Kidney epithelial cell (primary cell): Measurements from ENCODE around the gene MCM3AP. TPM values are rescaled to one million over a fixed set of nuclear protein-coding genes. Genes with fewer than 3 reads are reported as not detected.

Experiments used
- DNase-seq: peaks from one replicate; pipeline ENCODE4 v3.0.0-alpha.2; 2010; ENCODE audit warnings: low read depth
- H3K27me3 ChIP-seq: 2 replicates; pipeline ENCODE4 v1.6.0; 2011; ENCODE audit warnings: low read length; ENCODE audit not compliant: control insufficient read depth, insufficient read depth
- H3K36me3 ChIP-seq: 2 replicates; pipeline ENCODE4 v1.5.1; 2011; ENCODE audit warnings: low read length; ENCODE audit not compliant: control insufficient read depth, insufficient read depth
- H3K4me3 ChIP-seq: 2 replicates; pipeline ENCODE4 v1.5.1; 2011; ENCODE audit warnings: low read depth, mild to moderate bottlenecking, control low read depth, low read length
- total RNA-seq: library from RNA; depleted of rRNA; stranded (reverse); fragments of >200 nt; gene quantifications from 2 replicates; pipeline ENCODE4 v1.2.3, GENCODE V29; 2015
- TF ChIP-seq, protein P1 (sequence below): IDR thresholded peaks from 2 replicates; pipeline ENCODE4 v1.5.1; 2011; ENCODE audit warnings: mild to moderate bottlenecking, moderate library complexity, low read length, control low read depth, inconsistent platforms; ENCODE audit not compliant: insufficient read depth, poor library complexity, severe bottlenecking

MCM3AP gene
- total RNA-seq, 1 donor from 2014 or later: 63.7 TPM

DNA sequence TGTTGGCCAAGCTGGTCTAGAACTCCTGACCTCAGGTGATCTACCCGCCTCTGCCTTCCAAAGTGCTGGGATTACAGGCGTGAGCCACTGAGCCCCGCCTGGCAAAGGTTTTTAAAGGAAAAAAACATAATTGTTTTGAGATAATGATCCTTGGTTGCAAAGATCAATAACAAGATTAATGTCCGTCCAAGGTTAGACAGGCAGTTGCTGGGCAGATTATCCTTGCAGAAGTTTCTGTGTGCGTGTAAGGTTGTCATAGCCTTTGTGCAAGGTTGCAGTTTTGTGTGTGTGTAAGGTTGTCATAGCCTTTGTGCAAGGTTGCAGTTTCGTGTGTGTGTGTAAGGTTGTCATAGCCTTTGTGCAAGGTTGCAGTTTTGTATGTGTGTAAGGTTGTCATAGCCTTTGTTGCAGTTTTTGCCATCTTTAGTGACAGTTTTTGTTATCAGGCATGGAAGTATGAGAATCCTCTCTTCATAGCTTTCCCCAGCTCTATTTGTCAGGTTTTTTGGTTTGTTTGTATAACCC lies 4.3 kb upstream of the MCM3AP start:
- Histone ChIP-seq H3K36me3 (no peaks in the 10 kb centered on the region), H3K27me3 (no peaks in the 10 kb centered on the region), H3K4me3 (no peak overlapping the region)
- DNase-seq: no peak
- TF ChIP-seq, protein P1, sequence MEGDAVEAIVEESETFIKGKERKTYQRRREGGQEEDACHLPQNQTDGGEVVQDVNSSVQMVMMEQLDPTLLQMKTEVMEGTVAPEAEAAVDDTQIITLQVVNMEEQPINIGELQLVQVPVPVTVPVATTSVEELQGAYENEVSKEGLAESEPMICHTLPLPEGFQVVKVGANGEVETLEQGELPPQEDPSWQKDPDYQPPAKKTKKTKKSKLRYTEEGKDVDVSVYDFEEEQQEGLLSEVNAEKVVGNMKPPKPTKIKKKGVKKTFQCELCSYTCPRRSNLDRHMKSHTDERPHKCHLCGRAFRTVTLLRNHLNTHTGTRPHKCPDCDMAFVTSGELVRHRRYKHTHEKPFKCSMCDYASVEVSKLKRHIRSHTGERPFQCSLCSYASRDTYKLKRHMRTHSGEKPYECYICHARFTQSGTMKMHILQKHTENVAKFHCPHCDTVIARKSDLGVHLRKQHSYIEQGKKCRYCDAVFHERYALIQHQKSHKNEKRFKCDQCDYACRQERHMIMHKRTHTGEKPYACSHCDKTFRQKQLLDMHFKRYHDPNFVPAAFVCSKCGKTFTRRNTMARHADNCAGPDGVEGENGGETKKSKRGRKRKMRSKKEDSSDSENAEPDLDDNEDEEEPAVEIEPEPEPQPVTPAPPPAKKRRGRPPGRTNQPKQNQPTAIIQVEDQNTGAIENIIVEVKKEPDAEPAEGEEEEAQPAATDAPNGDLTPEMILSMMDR: no peak

DNA sequence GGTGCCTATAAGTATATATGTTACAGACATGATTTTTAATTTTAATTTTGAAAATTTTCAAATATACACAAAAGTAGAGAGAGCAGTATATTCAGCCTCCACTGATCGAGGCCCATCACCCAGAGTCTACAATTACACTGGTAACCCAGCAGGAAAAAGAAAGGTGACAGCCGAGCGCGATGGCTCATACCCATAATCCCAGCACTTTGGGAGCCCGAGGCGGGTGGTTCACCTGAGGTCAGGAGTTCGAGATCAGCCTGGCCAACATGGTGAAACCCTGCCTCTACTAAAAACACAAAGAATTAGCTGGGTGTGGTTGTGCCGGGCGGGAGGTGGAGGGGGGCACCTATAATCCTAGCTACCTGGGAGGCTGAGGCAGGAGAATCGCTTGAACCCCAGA lies 2.1 kb upstream of the MCM3AP start:
- no peaks in the 10 kb centered on the region for H3K27me3 ChIP-seq
- no peak for DNase-seq
- no peaks in the 10 kb centered on the region for H3K36me3 ChIP-seq
- TF ChIP-seq, protein P1: no peak
- no peak overlapping the region for H3K4me3 ChIP-seq

DNA sequence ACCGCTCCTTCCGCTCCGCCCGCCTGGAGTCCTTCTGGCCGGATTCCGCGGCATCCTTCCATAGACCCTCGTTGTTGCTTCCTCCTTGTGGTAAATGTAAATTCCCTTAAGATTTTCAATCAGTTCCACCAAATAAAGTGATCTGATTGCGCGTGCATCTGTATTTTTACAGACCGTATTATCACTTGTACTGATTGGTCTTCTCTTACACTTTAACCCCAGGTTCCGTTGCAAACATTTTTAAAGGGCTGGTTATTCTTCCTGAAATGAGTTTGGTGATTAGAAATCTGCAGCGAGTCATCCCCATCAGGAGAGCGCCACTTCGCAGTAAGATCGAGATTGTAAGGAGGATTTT lies 1.2 kb upstream of the MCM3AP start:
- no peak for DNase-seq
- TF ChIP-seq, protein P1: no peak
- Histone ChIP-seq H3K27me3 (no peaks in the 10 kb centered on the region), H3K36me3 (no peaks in the 10 kb centered on the region), H3K4me3 (peak overlapping the region; percentile 84)

DNA sequence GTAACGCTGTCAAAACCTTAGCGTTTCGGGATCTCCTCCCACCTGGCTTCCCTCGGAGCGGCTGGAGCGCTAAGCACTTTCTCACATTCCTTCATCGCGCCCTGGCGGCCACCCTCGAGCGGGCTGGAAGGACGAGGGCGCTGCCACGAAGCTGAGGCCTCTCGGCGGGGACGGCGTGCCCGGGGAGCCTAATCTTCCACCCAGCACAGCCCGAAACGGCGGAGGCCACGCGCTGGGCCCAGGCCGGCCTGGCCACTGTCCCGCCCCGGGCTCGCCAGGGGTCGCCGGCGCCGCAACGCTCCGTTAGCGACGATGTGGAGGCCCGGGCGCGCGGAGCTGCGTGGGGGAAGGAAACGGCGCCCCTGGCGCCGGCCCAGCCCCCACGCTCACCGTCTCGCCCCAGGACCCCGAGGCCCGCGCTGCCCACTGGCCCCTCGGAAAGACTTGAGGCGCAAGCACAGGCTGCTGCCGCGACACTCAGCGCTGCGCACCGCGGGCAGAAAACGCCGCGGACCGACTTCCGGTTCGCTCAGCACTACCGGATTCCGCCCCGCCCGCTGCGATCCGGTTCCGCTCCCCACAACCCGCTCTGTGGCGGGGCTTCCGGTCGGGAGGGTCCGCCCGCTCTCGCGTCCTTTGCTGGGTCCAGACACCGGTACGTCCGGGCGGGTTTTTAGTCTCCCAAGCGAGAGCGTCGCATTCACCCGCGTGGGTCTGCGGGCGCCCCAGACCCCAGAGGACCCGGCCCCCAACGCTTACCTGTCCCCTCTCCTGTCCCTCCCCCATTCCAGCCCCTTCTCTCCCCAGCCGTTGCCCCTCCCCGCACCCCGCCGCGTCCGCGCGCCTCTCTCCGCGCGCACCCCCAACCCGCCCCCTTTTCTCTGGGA lies 593 bp upstream of the MCM3AP start, which contains the start of gene YBEY:
Gene YBEY (plus strand): TSS at position 582 of the 887 bp plus-strand sequence. CDS start 572 bp downstream, outside the sequence.
- Histone ChIP-seq H3K4me3 (peak within 1 kb of the TSS; percentile 84), H3K27me3 (no peaks in the 10 kb centered on the region), H3K36me3 (no peaks in the 10 kb centered on the region)
- peak; percentile 49 for DNase-seq
- TF ChIP-seq, protein P1: peak; percentile 49

DNA sequence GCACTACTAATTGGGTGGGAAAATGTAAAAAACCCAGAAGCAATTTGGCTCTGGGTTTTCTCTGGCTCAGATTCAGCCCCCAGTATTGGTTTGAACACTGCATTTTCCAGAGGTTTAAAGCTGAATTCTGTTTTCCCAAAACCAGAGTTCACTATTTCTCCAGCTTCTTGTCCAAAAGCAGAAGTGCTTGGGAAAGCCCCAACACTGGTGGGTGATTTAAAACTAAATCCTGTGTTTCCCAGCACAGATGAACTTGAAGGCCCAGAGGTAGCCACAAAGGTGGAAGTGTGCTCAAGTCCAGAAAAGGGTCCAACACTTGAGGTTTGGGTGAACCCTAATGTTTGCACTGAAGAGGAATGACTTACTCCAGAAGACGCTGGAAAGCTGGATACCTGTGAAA lies 678 bp downstream of the MCM3AP start:
- DNase-seq: no peak
- Histone ChIP-seq H3K27me3 (no peaks in the 10 kb centered on the region), H3K36me3 (no peaks in the 10 kb centered on the region), H3K4me3 (no peak overlapping the region)
- TF ChIP-seq, protein P1: no peak
